ENCODE measurements around the gene BRINP3.

BRINP3 gene

DNA sequence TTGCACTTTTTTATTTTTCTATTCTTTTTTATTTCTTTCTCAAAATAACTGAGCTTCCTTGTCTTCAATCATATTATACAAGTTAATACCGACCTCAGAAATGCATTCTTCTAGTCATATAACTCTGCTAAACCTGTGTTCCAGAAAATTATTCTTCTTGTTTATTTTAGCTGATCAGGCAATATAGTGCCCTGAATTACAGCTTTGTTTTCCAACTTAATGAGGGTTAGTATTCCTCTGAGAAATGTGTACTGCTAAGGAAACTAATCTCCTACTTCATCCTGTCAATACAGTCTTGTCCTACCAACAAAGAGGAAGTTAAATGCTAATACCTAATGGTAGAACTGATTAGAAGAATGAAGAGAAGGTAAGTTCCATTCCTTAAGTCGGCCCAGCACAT lies 13.0 kb downstream of the BRINP3 start:
- POLR2A ChIA-PET (ENCODE audit: low non-redundant PET), result no interaction called here
- no peak overlapping the region for H3K27ac ChIP-seq
- CTCF ChIA-PET, result interaction anchor here (0.6 to 0.7 kb wide), 2 partner anchors 793 to 1472 kb away, joined by 3 to 5 read pairs; no protein-coding TSS in a partner anchor
- TF ChIP-seq, protein P1, sequence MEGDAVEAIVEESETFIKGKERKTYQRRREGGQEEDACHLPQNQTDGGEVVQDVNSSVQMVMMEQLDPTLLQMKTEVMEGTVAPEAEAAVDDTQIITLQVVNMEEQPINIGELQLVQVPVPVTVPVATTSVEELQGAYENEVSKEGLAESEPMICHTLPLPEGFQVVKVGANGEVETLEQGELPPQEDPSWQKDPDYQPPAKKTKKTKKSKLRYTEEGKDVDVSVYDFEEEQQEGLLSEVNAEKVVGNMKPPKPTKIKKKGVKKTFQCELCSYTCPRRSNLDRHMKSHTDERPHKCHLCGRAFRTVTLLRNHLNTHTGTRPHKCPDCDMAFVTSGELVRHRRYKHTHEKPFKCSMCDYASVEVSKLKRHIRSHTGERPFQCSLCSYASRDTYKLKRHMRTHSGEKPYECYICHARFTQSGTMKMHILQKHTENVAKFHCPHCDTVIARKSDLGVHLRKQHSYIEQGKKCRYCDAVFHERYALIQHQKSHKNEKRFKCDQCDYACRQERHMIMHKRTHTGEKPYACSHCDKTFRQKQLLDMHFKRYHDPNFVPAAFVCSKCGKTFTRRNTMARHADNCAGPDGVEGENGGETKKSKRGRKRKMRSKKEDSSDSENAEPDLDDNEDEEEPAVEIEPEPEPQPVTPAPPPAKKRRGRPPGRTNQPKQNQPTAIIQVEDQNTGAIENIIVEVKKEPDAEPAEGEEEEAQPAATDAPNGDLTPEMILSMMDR (conservative IDR thresholded peaks at IDR 0.05; ENCODE audit: low read depth), result no peak
- no peak for DNase-seq (ENCODE audit: low spot score)

DNA sequence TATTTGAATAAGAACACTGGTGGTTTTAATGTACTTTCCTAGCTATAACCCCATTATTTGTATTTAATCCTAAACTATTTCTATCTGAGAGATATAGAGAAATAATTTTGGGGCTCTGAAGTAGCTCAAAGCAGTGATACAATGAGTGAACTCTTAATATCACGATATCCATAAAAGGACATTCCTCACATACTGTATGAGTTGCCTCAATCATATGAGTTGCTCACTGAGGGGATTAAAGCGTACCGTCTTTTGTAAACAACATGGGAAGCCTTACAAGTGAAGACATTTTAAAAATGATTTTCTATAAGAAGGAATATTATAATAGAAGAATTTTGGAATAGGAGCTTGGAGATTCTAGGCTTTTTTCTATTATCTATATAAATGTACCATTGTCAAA lies 21.5 kb downstream of the BRINP3 start:
- TF ChIP-seq, protein P1 (conservative IDR thresholded peaks at IDR 0.05; ENCODE audit: low read depth), result no peak
- ChIA-PET POLR2A (ENCODE audit: low non-redundant PET) (no interaction called here), CTCF (interaction anchor here (0.6 kb wide), 1 partner anchor 1026 kb away, joined by 3 read pairs; no protein-coding TSS in a partner anchor)
- no peak for DNase-seq (ENCODE audit: low spot score)
- H3K27ac ChIP-seq, result no peak overlapping the region

DNA sequence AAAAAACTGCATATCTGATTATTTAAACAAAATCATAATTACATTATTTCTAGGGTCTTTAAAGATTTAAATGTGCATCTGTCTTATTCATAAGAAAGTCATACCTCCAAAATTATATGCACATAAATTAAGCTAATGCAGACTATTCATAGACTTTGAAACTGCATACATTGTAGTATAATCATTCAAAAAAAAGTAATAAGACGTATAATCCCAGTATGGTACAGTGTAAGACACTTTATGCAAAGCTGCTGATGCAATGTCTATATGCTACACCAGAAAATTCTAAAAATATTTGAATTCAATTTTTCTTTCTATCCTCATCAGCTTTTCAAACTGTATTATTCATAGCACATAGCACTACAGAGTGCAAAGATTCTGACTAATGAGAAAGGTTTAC lies 22.0 kb downstream of the BRINP3 start:
- no peak overlapping the region for H3K27ac ChIP-seq
- CTCF ChIA-PET, result no interaction called here
- TF ChIP-seq, protein P1 (conservative IDR thresholded peaks at IDR 0.05; ENCODE audit: low read depth), result no peak
- POLR2A ChIA-PET (ENCODE audit: low non-redundant PET), result no interaction called here
- DNase-seq (ENCODE audit: low spot score), result no peak

DNA sequence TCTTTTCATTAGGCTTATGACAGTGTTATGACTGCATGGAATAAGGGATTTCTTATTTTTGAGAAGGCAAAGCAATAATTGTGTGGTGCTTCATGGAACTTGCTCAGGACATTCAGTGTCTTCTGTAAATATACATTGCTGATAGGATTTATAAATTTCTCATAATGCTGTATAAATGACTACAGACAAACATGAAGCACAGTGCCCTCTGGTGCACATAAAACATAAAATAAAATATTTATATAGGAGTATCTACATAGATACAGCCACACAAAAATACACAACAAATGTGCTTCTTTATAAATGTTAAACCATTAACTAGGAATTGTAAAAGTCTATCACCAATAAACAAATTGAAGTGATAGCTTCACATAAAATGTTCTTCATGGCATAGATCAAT lies 24.1 kb downstream of the BRINP3 start:
- ChIA-PET POLR2A (ENCODE audit: low non-redundant PET) (no interaction called here), CTCF (interaction anchor here (0.9 kb wide), 1 partner anchor 1197 kb away, joined by 5 read pairs; no protein-coding TSS in a partner anchor)
- TF ChIP-seq, protein P1 (conservative IDR thresholded peaks at IDR 0.05; ENCODE audit: low read depth), result no peak
- DNase-seq (ENCODE audit: low spot score), result peak; percentile 16
- H3K27ac ChIP-seq, result no peak overlapping the region

DNA sequence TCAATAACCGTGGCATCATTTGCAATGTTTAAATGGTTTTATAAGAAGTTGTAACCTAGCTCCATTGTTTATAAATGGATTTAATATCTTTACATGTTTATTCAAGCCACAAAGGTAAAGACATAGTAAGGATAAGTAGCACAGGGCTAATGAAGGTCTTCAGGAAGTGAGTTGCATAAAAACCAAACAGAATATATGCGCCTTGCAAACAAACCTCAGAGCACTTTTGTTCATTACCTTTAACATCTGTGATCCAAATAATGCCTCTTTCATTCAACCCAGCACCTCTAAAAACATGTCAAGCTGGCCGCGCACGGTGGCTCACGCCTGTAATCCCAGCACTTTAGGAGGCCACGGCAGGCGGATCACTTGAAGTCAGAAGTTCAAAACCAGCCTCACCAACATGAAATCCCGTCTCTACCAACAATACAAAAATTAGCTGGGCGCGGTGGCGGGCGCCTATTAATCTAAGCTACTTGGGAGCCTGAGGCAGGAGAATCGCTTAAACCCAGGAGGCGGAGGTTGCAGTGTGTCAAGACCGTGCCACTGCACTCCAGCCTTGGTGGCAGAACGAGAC lies 25.3 kb downstream of the BRINP3 start:
- no peak for DNase-seq (ENCODE audit: low spot score)
- ChIA-PET POLR2A (ENCODE audit: low non-redundant PET) (no interaction called here), CTCF (interaction anchor here (0.5 kb wide), 1 partner anchor 555 kb away, joined by 3 read pairs; no protein-coding TSS in a partner anchor)
- no peak overlapping the region for H3K27ac ChIP-seq
- TF ChIP-seq, protein P1 (conservative IDR thresholded peaks at IDR 0.05; ENCODE audit: low read depth), result no peak

GRCh38 chr1:190444464-190444863 lies 33.2 kb downstream of the BRINP3 start:
- DNase-seq (ENCODE audit: low spot score), result no peak
- ChIA-PET CTCF (no interaction called here), POLR2A (ENCODE audit: low non-redundant PET) (no interaction called here)
- TF ChIP-seq, protein P1 (conservative IDR thresholded peaks at IDR 0.05; ENCODE audit: low read depth), result no peak
- H3K27ac ChIP-seq, result no peak overlapping the region
